SH-SY5Y (cell line): Measurements from ENCODE around the gene XPC.

Experiments used
- GATA2 ChIP-seq: IDR thresholded peaks from 2 replicates; pipeline ENCODE4 v1.6.1; 2011; ENCODE audit warnings: mild to moderate bottlenecking, low read depth, low read length
- GATA3 ChIP-seq: IDR thresholded peaks from 2 replicates; pipeline ENCODE4 v1.6.1; 2011; ENCODE audit warnings: low read depth, mild to moderate bottlenecking, low read length, moderate library complexity

DNA sequence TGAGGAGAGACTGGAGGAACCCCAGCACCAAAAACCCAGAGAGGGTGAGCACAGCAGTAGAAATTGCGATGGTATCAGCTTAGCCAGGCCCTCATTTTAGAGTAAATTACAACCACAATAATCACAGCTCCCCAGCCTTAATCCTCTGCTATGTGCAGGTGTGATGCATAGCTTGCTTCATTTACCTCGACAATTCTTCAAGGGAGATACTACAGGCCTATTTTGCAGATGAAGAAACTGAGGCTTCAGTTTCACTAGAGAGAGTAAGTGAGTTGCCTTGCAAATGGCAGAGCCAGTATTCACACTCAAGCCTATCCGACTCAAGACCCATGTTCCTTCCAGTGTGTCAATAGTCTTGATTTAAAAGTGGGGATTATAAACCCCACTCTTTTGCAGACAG lies 33.6 kb upstream of the XPC start:
- TF ChIP-seq GATA3, result no peak
- TF ChIP-seq GATA2, result no peak
